Mesothelial cell of epicardium (in vitro differentiated cells): ENCODE data around the gene PREPL. TPM values are rescaled to one million over a fixed set of nuclear protein-coding genes. Genes with fewer than 3 reads are reported as not detected.

Experiments used
- DNase-seq, 2 experiments: peaks; one replicate each; pipeline ENCODE4 v3.0.0; 2021; ENCODE audit warnings: low spot score in 2 of 2; ENCODE audit not compliant: unreplicated experiment in 2 of 2
- H3K27ac Mint-ChIP-seq: 2 replicates; pipeline ENCODE4 v1.8.0; 2021; ENCODE audit warnings: mixed read lengths
- H3K27me3 Mint-ChIP-seq: 2 replicates; pipeline ENCODE4 v1.8.0; 2021; ENCODE audit warnings: low read depth, mixed read lengths
- H3K36me3 Mint-ChIP-seq: 2 replicates; pipeline ENCODE4 v1.8.0; 2021; ENCODE audit warnings: mixed read lengths
- H3K4me1 Mint-ChIP-seq: 2 replicates; pipeline ENCODE4 v1.8.0; 2021; ENCODE audit warnings: mixed read lengths
- H3K4me3 Mint-ChIP-seq: 2 replicates; pipeline ENCODE4 v1.8.0; 2021; ENCODE audit warnings: mild to moderate bottlenecking, moderate library complexity, mixed read lengths
- H3K9me3 Mint-ChIP-seq: 2 replicates; pipeline ENCODE4 v1.8.0; 2021; ENCODE audit warnings: mixed read lengths
- total RNA-seq: library from RNA; stranded (reverse); gene quantifications from 3 replicates; pipeline ENCODE4 v1.2.1, GENCODE V29; 2021
- TF ChIP-seq, protein P1 (sequence below): fragments of 200-600 bp; sonication (generic); IDR thresholded peaks from one replicate; pipeline ENCODE4 v1.5.0; 2021; ENCODE audit warnings: antibody characterized with exemption; ENCODE audit not compliant: unreplicated experiment

The PREPL gene
- total RNA-seq, 1 donor from 2014 or later: 47.2 TPM

DNA sequence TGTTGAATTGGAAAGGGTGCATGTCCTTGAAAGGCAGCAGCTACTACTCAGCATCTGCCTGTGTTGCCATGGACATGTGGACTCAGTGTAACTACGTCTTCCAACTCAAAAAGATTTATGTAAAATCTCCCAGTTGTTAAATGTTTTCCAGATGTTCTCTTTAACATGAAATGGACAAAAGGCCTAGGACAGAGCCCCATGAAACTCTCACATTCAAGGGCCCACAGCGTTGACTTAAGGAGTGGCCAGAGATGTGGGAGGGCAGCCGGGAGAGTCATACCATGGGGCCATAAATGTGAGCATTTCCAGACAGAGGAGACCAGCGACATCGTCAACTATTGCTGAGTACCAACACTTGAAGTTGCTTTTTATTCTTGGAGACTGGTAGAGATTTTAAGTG lies 76.1 kb downstream of the PREPL start:
- TF ChIP-seq, protein P1, sequence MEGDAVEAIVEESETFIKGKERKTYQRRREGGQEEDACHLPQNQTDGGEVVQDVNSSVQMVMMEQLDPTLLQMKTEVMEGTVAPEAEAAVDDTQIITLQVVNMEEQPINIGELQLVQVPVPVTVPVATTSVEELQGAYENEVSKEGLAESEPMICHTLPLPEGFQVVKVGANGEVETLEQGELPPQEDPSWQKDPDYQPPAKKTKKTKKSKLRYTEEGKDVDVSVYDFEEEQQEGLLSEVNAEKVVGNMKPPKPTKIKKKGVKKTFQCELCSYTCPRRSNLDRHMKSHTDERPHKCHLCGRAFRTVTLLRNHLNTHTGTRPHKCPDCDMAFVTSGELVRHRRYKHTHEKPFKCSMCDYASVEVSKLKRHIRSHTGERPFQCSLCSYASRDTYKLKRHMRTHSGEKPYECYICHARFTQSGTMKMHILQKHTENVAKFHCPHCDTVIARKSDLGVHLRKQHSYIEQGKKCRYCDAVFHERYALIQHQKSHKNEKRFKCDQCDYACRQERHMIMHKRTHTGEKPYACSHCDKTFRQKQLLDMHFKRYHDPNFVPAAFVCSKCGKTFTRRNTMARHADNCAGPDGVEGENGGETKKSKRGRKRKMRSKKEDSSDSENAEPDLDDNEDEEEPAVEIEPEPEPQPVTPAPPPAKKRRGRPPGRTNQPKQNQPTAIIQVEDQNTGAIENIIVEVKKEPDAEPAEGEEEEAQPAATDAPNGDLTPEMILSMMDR: no peak
- H3K36me3 Mint-ChIP-seq: no peaks in the 10 kb centered on the region
- no peak for DNase-seq

DNA sequence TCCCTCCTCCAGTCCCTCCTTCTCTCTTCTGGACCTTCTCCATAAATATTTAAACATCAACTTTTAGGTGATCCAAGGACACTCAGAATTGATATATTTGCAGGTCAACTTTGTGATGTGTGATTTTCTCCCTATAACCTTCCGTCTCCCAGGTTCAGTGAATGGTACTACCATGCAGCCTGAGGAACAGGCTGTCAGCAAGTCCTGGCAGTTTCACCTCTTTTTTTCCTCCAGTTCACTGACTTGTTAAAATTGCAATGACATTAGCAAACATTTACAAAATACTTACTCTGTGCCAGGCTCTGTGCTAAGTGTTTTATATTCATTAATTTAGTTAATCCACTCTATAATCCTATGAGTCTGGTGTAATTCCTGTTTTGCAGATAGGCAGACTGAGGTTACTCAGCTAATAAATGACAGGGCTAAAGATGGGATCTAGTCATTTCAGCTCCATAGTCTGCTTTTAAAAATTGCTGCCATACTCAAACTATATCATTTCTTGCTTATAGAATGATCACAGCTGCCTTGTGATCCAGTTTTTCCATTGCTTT lies 78.1 kb downstream of the PREPL start:
- Mint-ChIP-seq H3K4me1 (no peaks in the 10 kb centered on the region), H3K27ac (no peak overlapping the region), H3K4me3 (no peak overlapping the region), H3K9me3 (no peaks in the 10 kb centered on the region), H3K36me3 (no peaks in the 10 kb centered on the region), H3K27me3 (no peaks in the 10 kb centered on the region)
- DNase-seq: no peak
- TF ChIP-seq, protein P1: no peak

More for the DNA sequence above, 76.1 kb downstream of the PREPL start:
- H3K4me3 Mint-ChIP-seq: no peak overlapping the region
- H3K27me3 Mint-ChIP-seq: no peaks in the 10 kb centered on the region
- no peaks in the 10 kb centered on the region for H3K4me1 Mint-ChIP-seq
- H3K27ac Mint-ChIP-seq: no peak overlapping the region
- H3K9me3 Mint-ChIP-seq: no peaks in the 10 kb centered on the region

DNA sequence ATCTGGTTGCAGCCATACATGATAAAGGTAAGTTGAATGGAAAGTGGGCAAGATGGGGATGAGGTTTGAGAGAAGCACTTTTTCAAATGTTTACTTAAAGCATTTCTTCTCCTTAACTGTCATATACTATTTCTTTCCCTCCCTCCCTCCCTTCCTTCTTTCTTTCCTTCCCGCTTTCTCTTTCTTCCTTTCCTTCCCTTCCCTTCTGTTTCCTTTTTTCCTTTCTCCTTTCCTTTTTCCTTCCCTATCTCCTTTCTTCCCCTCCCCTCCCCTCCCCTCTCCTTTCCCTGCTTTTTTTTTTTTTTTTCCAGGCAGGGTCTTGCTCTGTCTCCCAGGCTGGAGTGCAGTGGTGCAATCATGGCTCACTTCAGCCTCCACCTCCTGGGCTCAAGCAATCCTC lies 80.4 kb downstream of the PREPL start:
- H3K36me3 Mint-ChIP-seq: no peaks in the 10 kb centered on the region
- no peaks in the 10 kb centered on the region for H3K27me3 Mint-ChIP-seq
- TF ChIP-seq, protein P1: no peak
- DNase-seq: no peak
- no peaks in the 10 kb centered on the region for H3K4me1 Mint-ChIP-seq
- H3K4me3 Mint-ChIP-seq: no peak overlapping the region
- H3K9me3 Mint-ChIP-seq: no peaks in the 10 kb centered on the region
- no peak overlapping the region for H3K27ac Mint-ChIP-seq

DNA sequence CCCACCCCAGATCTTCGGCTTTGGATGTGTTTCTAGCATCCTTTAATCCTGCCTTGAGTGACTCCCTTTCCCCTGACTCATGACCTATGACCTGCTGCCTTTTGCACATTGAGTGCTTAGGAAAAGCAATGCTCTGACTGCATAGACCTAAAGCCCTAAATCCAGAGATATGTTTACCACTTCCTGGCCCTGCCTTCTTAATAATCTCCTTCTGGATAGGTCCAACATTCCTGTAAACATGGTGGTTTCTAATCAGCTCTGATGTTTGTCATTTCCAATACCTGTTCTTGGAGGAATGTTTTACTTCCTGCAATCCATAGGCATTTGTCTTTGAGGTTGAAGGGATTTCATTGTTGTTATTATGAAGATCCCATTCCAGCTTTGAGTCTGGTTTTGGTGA lies 83.8 kb downstream of the PREPL start:
- H3K9me3 Mint-ChIP-seq: no peaks in the 10 kb centered on the region
- no peak overlapping the region for H3K4me3 Mint-ChIP-seq
- no peak for DNase-seq
- H3K36me3 Mint-ChIP-seq: no peaks in the 10 kb centered on the region
- TF ChIP-seq, protein P1: no peak
- no peaks in the 10 kb centered on the region for H3K27me3 Mint-ChIP-seq
- H3K27ac Mint-ChIP-seq: no peak overlapping the region
- H3K4me1 Mint-ChIP-seq: peaks cover 2% of the 10 kb centered on the region

DNA sequence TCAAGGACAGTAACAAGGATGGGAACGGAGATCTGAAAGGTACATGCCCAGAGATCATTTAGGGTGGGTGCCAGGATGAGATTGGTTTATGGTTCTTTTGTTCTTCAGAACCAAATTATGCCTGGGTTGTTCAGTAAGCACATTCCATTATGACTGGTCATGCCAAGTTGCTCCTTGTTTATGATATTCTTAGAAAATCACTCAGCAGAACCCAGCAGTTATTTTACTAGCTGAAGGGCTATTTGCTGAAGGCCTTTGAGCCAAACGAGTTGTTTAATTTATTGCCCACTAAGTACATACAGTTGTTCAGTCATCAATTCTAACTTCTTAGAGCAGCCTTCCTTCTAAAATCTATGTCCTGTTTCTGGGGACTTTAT lies 85.4 kb downstream of the PREPL start:
- H3K4me3 Mint-ChIP-seq: no peak overlapping the region
- no peak overlapping the region for H3K27ac Mint-ChIP-seq
- H3K9me3 Mint-ChIP-seq: peaks cover under 1% of the 10 kb centered on the region
- DNase-seq: no peak
- no peaks in the 10 kb centered on the region for H3K36me3 Mint-ChIP-seq
- H3K4me1 Mint-ChIP-seq: peaks cover 2% of the 10 kb centered on the region
- no peaks in the 10 kb centered on the region for H3K27me3 Mint-ChIP-seq
- TF ChIP-seq, protein P1: no peak

DNA sequence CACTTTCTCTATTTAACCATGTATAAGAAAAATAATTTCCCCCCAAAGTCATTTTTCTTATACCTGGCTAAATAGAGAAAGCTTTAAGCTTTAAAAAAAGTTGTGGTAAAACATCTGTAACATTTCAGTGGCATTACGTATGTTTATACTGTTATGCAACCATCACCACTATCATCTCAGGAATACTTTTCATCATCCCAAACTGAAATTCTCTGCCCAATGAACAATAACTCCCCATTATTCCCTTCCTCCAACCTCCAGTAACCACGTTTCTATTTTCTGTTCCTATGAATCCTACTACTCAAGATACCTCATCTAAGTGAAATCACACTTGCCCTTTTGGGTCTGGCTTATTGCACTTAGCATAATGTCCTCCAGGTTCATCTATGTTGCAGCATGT lies 87.7 kb downstream of the PREPL start:
- TF ChIP-seq, protein P1: no peak
- Mint-ChIP-seq H3K27ac (no peak overlapping the region), H3K36me3 (no peaks in the 10 kb centered on the region), H3K27me3 (no peaks in the 10 kb centered on the region), H3K4me3 (no peak overlapping the region), H3K9me3 (peaks cover 9% of the 10 kb centered on the region), H3K4me1 (peaks cover 2% of the 10 kb centered on the region)
- no peak for DNase-seq
